Endothelial cell of umbilical vein (primary cell): ENCODE results near the gene RAB4B.

Experiments
- EZH2 ChIP-seq: IDR thresholded peaks from 2 replicates; pipeline ENCODE4 v1.6.1; 2012; ENCODE audit warnings: borderline replicate concordance, low read depth, mild to moderate bottlenecking, moderate library complexity, low read length, inconsistent platforms; ENCODE audit not compliant: severe bottlenecking
- FOS ChIP-seq: IDR thresholded peaks from 2 replicates; pipeline ENCODE4 v1.6.1; 2011; ENCODE audit warnings: mild to moderate bottlenecking, low read length, moderate library complexity, borderline replicate concordance; ENCODE audit not compliant: insufficient read depth
- MYC ChIP-seq: IDR thresholded peaks from one replicate; pipeline ENCODE4 v1.6.1; 2011; ENCODE audit warnings: mild to moderate bottlenecking, low read depth, low read length
- POLR2A ChIP-seq: IDR thresholded peaks from 2 replicates; pipeline ENCODE4 v1.6.1; 2012; ENCODE audit warnings: low read depth, mild to moderate bottlenecking, control low read depth, low read length
- POLR2AphosphoS5 ChIP-seq: IDR thresholded peaks from 2 replicates; pipeline ENCODE4 v1.6.1; 2012; ENCODE audit warnings: low read depth, mild to moderate bottlenecking, control low read depth, low read length, moderate library complexity; ENCODE audit not compliant: insufficient read depth
- TF ChIP-seq, protein P1 (sequence below), 2 donors: IDR thresholded peaks; 1 replicate in 1 of 2; 2 replicates in 1 of 2; pipeline ENCODE4 v1.5.1; 2011; ENCODE audit warnings: low read length in 2 of 2, mild to moderate bottlenecking in 2 of 2, moderate library complexity in 2 of 2, control low read depth in 1 of 2, inconsistent platforms in 1 of 2, low read depth in 1 of 2; ENCODE audit not compliant: insufficient read depth in 1 of 2; ENCODE audit errors: extremely low read depth in 1 of 2
- TF ChIP-seq, protein P2 (sequence below): IDR thresholded peaks from 2 replicates; pipeline ENCODE4 v1.6.1; 2011; ENCODE audit not compliant: insufficient read depth, insufficient read length

DNA sequence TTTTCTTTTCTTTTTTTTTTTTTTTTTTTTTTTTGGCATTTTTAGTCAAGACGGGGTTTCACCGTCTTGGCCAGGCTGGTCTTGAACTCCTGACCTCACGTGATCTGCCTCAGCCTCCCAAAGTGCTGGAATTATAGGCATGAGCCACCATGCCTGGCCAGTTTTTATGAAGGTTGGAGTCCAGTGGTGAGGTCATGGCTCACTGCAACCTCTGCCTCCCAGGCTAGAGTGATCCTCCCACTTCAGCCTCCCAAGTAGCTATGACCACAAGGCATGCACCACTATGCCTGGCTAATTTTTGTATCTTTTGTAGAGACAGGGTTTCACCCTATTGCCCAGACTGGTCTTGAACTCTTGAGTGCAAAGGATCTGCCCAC, 22.8 kb upstream of the RAB4B start:
- TF ChIP-seq, protein P1, sequence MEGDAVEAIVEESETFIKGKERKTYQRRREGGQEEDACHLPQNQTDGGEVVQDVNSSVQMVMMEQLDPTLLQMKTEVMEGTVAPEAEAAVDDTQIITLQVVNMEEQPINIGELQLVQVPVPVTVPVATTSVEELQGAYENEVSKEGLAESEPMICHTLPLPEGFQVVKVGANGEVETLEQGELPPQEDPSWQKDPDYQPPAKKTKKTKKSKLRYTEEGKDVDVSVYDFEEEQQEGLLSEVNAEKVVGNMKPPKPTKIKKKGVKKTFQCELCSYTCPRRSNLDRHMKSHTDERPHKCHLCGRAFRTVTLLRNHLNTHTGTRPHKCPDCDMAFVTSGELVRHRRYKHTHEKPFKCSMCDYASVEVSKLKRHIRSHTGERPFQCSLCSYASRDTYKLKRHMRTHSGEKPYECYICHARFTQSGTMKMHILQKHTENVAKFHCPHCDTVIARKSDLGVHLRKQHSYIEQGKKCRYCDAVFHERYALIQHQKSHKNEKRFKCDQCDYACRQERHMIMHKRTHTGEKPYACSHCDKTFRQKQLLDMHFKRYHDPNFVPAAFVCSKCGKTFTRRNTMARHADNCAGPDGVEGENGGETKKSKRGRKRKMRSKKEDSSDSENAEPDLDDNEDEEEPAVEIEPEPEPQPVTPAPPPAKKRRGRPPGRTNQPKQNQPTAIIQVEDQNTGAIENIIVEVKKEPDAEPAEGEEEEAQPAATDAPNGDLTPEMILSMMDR (IDR thresholded peaks at IDR 0.05; ENCODE audit: extremely low read depth in 1 of 2, insufficient read depth in 1 of 2, low read depth in 1 of 2, low read length in 2 of 2), result no peak
- no peak for TF ChIP-seq POLR2AphosphoS5
- TF ChIP-seq POLR2A, result no peak
- no peak for TF ChIP-seq FOS
- TF ChIP-seq, protein P2, sequence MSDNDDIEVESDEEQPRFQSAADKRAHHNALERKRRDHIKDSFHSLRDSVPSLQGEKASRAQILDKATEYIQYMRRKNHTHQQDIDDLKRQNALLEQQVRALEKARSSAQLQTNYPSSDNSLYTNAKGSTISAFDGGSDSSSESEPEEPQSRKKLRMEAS, result no peak
- TF ChIP-seq EZH2, result no peak
- no peak for TF ChIP-seq MYC
